Measurements from ENCODE around the gene HTD2.
A peak's percentile ranks its signal among the peaks of the same experiment; 100 is the strongest.

The HTD2 gene

DNA sequence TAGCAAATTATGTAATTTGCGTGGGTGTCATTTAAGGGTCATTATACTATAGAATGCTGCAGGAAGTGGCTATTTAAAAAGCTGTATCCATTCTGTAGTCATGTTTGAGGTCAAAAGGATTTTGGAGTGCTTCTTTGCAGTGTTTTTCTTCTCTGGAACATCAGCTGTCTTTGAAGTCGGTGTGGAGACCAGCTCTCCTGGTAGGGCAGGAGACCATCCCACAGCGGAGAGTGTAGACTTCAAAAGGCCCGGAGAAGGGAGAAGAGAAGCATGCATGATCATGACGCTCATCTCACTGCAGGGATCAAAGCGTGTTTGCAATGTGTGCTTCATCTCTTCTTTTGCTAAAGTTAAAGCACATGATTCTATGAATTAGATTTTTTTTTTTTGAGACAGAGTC lies 46.3 kb downstream of the HTD2 start:
- H3K36me3 ChIP-seq (ENCODE audit: control insufficient read depth in 5 of 5, insufficient read depth in 5 of 5, low read length in 5 of 5): no peaks in the 10 kb centered on the region
- H3K9ac ChIP-seq (ENCODE audit: low read length in 5 of 5): no peak overlapping the region
- H3K9me3 ChIP-seq (ENCODE audit: control insufficient read depth in 5 of 5, low read length in 5 of 5): no peaks in the 10 kb centered on the region
- no peaks in the 10 kb centered on the region for H3K27me3 ChIP-seq (ENCODE audit: control insufficient read depth in 5 of 5, insufficient read depth in 4 of 5, low read length in 5 of 5)
- H3K4me1 ChIP-seq (ENCODE audit: control insufficient read depth in 5 of 5, insufficient read depth in 5 of 5, low read length in 5 of 5): peaks cover 0 to 36% (median 20%) of the 10 kb centered on the region in 5 donors
- no peak overlapping the region for H3K4me3 ChIP-seq (ENCODE audit: low read depth in 1 of 5, low read length in 5 of 5)
- no peak overlapping the region for H3K27ac ChIP-seq (ENCODE audit: low read depth, low read length)

DNA sequence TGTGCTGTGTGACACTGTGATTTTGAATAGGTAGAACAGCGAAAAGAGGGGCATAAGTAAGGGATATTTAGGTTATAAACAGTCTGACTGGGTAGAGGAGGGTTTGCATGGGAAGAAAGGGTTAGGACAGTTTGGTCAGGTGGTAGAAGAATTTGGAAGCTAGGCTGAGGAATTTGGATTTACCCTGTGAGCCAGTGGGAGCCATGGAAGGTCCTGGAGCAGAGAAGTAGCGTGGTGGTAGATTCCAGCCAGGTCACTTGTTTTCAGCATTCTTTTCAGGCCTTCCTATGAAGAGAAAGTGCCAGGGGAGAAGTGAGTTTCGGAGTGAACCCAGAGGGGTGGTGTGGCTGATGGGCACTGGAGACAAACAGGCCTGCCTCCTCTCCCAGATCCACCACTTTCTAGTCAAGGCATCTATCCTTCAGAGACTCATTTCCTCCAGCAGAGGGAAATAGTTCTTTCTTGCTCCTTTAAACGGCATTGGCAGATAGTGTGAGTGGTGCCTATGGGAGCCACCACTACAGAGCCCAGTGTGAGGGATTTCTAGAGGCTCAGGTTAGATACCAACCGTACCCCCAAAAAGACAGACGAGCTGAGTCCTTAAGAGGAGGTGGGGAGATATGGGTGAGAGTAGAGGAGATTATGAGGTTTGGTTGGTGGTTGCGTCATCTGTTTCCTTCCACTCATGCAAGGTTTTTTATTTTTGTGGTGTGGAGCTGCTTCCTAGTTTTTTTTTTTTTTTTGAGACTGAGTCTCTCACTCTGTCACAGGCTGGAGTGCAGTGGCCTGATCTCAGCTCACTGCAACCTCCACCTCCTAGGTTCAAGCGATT lies 47.6 kb downstream of the HTD2 start:
- Histone ChIP-seq H3K27ac (ENCODE audit: low read depth, low read length) (no peak overlapping the region), H3K36me3 (ENCODE audit: control insufficient read depth in 5 of 5, insufficient read depth in 5 of 5, low read length in 5 of 5) (no peaks in the 10 kb centered on the region), H3K9me3 (ENCODE audit: control insufficient read depth in 5 of 5, low read length in 5 of 5) (no peaks in the 10 kb centered on the region), H3K4me3 (ENCODE audit: low read depth in 1 of 5, low read length in 5 of 5) (no peak overlapping the region), H3K27me3 (ENCODE audit: control insufficient read depth in 5 of 5, insufficient read depth in 4 of 5, low read length in 5 of 5) (no peaks in the 10 kb centered on the region), H3K9ac (ENCODE audit: low read length in 5 of 5) (no peak overlapping the region), H3K4me1 (ENCODE audit: control insufficient read depth in 5 of 5, insufficient read depth in 5 of 5, low read length in 5 of 5) (peaks cover 0 to 36% (median 20%) of the 10 kb centered on the region in 5 donors)

DNA sequence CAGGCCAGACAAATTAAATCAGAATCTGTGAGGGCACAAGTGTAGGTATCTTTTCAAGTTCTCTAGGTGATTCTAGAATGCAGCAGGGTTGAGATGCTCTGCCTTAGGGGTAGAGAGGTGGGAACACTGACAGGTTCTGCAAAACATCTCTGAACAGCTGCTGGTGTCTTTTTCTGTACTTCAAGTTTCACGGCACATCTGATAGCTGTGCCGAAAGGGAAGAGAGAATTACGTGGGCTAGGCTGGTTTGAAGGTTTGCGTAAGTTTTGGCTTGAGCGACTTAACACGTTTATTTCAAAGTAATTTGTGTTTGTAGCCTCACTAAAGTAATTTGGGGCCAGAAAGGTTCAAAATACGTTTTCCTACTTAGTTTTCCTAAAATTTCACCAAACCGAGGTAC lies 48.9 kb downstream of the HTD2 start:
- H3K36me3 ChIP-seq (ENCODE audit: control insufficient read depth in 5 of 5, insufficient read depth in 5 of 5, low read length in 5 of 5): no peaks in the 10 kb centered on the region
- peaks cover 0 to 30% (median 18%) of the 10 kb centered on the region in 5 donors for H3K4me1 ChIP-seq (ENCODE audit: control insufficient read depth in 5 of 5, insufficient read depth in 5 of 5, low read length in 5 of 5)
- H3K4me3 ChIP-seq (ENCODE audit: low read depth in 1 of 5, low read length in 5 of 5): no peak overlapping the region
- no peaks in the 10 kb centered on the region for H3K9me3 ChIP-seq (ENCODE audit: control insufficient read depth in 5 of 5, low read length in 5 of 5)
- H3K27ac ChIP-seq (ENCODE audit: low read depth, low read length): no peak overlapping the region
- H3K27me3 ChIP-seq (ENCODE audit: control insufficient read depth in 5 of 5, insufficient read depth in 4 of 5, low read length in 5 of 5): no peaks in the 10 kb centered on the region
- H3K9ac ChIP-seq (ENCODE audit: low read length in 5 of 5): no peak overlapping the region

DNA sequence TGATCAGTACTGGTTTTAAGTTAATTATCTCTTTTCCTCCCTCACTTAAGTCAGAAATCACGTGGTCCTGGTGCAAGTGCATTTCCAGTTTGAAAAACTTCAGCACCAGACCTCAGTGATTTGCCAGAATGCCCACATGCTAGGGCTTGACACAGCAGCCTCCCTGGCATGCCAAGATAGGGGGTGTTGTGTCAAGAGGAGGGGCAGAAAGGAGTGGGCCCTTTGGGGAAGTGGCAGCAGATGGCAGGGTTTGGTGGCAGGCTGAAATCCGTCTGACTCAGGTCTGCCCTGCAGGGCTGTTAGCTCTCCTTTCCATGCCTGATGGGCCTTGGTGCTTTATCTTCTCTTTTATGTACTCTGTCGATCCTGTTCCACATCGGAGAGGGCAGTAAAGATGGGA lies 49.7 kb downstream of the HTD2 start:
- Histone ChIP-seq H3K4me3 (ENCODE audit: low read depth in 1 of 5, low read length in 5 of 5) (no peak overlapping the region), H3K36me3 (ENCODE audit: control insufficient read depth in 5 of 5, insufficient read depth in 5 of 5, low read length in 5 of 5) (no peaks in the 10 kb centered on the region), H3K27me3 (ENCODE audit: control insufficient read depth in 5 of 5, insufficient read depth in 4 of 5, low read length in 5 of 5) (no peaks in the 10 kb centered on the region), H3K9ac (ENCODE audit: low read length in 5 of 5) (peak overlapping the region in 1 of 5 donors; percentile 40), H3K27ac (ENCODE audit: low read depth, low read length) (no peak overlapping the region), H3K9me3 (ENCODE audit: control insufficient read depth in 5 of 5, low read length in 5 of 5) (no peaks in the 10 kb centered on the region), H3K4me1 (ENCODE audit: control insufficient read depth in 5 of 5, insufficient read depth in 5 of 5, low read length in 5 of 5) (peaks cover 0 to 22% (median 11%) of the 10 kb centered on the region in 5 donors)

DNA sequence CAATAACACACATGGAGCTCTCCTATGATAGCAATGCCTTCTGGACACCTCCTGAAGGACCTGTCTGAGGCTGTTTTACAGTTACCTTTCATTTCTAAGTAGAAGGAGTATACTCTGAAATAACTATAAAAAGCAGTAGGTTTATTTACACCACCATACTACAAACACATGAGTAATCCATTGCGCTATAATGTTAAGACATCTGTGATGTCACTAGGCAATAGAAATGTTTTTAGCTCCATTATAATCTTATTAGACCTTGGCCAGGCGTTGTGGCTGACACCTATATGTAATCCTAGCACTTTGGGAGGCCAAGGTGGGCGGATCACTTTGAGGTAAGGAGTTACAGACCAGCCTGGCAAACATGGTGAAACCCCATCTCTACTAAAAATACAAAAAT lies 51.1 kb downstream of the HTD2 start:
- H3K36me3 ChIP-seq (ENCODE audit: control insufficient read depth in 5 of 5, insufficient read depth in 5 of 5, low read length in 5 of 5): no peaks in the 10 kb centered on the region
- H3K4me1 ChIP-seq (ENCODE audit: control insufficient read depth in 5 of 5, insufficient read depth in 5 of 5, low read length in 5 of 5): peaks cover 0 to 18% (median 11%) of the 10 kb centered on the region in 5 donors
- no peaks in the 10 kb centered on the region for H3K27me3 ChIP-seq (ENCODE audit: control insufficient read depth in 5 of 5, insufficient read depth in 4 of 5, low read length in 5 of 5)

DNA sequence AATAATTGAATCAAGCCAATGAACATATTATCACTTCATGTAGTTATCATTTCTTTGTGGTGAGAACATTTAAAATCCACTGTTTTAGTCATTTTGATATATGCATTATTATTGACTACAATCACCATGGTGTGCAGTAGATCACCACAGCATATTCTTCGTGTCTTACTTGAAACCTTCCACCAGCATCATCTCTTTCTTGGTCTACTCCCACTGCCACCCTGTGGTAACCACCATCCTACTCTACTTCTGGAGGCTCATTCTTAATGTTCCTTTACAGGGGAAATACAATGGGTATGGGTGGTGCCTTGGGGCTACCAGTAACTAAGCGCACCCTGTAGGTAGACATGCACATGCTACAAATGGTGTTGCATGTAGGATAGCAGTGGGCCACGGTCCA lies 51.8 kb downstream of the HTD2 start:
- Histone ChIP-seq H3K9ac (ENCODE audit: low read length in 5 of 5) (no peak overlapping the region), H3K4me1 (ENCODE audit: control insufficient read depth in 5 of 5, insufficient read depth in 5 of 5, low read length in 5 of 5) (peaks cover 0 to 18% (median 11%) of the 10 kb centered on the region in 5 donors), H3K9me3 (ENCODE audit: control insufficient read depth in 5 of 5, low read length in 5 of 5) (no peaks in the 10 kb centered on the region), H3K4me3 (ENCODE audit: low read depth in 1 of 5, low read length in 5 of 5) (no peak overlapping the region), H3K27ac (ENCODE audit: low read depth, low read length) (no peak overlapping the region), H3K27me3 (ENCODE audit: control insufficient read depth in 5 of 5, insufficient read depth in 4 of 5, low read length in 5 of 5) (no peaks in the 10 kb centered on the region), H3K36me3 (ENCODE audit: control insufficient read depth in 5 of 5, insufficient read depth in 5 of 5, low read length in 5 of 5) (no peaks in the 10 kb centered on the region)

More for the DNA sequence above, 51.1 kb downstream of the HTD2 start:
- Histone ChIP-seq H3K27ac (ENCODE audit: low read depth, low read length) (no peak overlapping the region), H3K9ac (ENCODE audit: low read length in 5 of 5) (no peak overlapping the region), H3K9me3 (ENCODE audit: control insufficient read depth in 5 of 5, low read length in 5 of 5) (no peaks in the 10 kb centered on the region), H3K4me3 (ENCODE audit: low read depth in 1 of 5, low read length in 5 of 5) (no peak overlapping the region)

DNA sequence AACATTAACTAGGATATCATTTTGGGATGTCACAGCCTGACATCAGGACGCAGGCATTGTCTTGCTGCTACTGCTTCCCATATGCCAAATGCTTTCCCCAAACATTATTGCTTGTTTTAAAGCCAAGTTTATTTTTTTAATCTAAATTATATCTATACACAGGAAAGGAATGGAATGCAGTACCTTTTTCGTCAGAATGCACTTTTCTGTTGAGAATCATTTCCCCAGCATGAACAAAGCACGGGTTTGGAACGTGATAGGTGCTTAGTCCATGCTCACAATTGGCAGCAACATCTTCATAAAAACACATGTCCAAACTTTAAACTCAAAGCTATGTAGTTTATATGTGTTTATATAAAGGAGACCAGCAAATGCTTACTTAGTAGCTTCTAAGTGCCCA lies 52.5 kb downstream of the HTD2 start:
- Histone ChIP-seq H3K4me3 (ENCODE audit: low read depth in 1 of 5, low read length in 5 of 5) (no peak overlapping the region), H3K4me1 (ENCODE audit: control insufficient read depth in 5 of 5, insufficient read depth in 5 of 5, low read length in 5 of 5) (peaks cover 0 to 18% (median 12%) of the 10 kb centered on the region in 5 donors), H3K27ac (ENCODE audit: low read depth, low read length) (no peak overlapping the region)

DNA sequence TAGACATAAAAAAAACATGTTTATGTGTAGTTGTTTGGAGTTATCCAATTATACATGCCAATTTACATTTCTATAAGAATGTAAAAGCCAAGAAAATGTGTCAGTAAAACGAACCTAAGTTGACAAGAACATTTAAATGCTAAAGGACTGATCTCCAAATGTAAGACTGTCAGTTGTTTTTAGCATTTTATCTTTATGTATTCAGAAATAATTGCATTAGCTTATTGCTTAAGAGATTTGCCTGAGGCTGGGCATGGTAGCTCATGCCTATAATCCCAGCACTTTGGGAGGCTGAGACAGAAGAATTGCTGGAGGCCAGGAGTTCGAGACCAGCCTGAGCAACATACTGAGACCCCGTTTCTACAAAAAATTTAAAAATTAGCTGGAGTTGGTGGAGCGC lies 53.3 kb downstream of the HTD2 start:
- Histone ChIP-seq H3K27me3 (ENCODE audit: control insufficient read depth in 5 of 5, insufficient read depth in 4 of 5, low read length in 5 of 5) (no peaks in the 10 kb centered on the region), H3K36me3 (ENCODE audit: control insufficient read depth in 5 of 5, insufficient read depth in 5 of 5, low read length in 5 of 5) (no peaks in the 10 kb centered on the region), H3K4me3 (ENCODE audit: low read depth in 1 of 5, low read length in 5 of 5) (no peak overlapping the region), H3K27ac (ENCODE audit: low read depth, low read length) (no peak overlapping the region), H3K9me3 (ENCODE audit: control insufficient read depth in 5 of 5, low read length in 5 of 5) (no peaks in the 10 kb centered on the region), H3K4me1 (ENCODE audit: control insufficient read depth in 5 of 5, insufficient read depth in 5 of 5, low read length in 5 of 5) (peaks cover 0 to 16% (median 8%) of the 10 kb centered on the region in 5 donors), H3K9ac (ENCODE audit: low read length in 5 of 5) (no peak overlapping the region)

More for the DNA sequence above, 52.5 kb downstream of the HTD2 start:
- Histone ChIP-seq H3K27me3 (ENCODE audit: control insufficient read depth in 5 of 5, insufficient read depth in 4 of 5, low read length in 5 of 5) (no peaks in the 10 kb centered on the region), H3K36me3 (ENCODE audit: control insufficient read depth in 5 of 5, insufficient read depth in 5 of 5, low read length in 5 of 5) (no peaks in the 10 kb centered on the region), H3K9ac (ENCODE audit: low read length in 5 of 5) (no peak overlapping the region), H3K9me3 (ENCODE audit: control insufficient read depth in 5 of 5, low read length in 5 of 5) (no peaks in the 10 kb centered on the region)

DNA sequence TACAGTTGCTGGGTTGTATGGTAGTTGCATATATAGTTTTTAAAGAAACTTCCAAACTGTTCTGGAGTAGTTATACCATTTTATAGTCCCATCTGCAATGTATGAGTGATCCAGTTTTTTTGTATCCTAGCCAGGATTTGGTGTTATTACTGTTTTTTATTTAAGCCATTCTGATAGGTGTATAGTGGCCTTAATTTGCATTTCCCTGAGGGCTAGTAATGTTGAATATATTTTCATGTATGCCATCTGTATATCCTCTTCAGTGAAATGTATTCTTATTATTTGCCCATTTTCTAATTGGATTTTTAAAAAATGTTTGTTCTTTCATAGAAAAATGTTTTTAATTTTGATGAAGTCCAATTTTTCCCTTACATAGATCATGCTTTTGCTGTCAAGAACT lies 55.5 kb downstream of the HTD2 start:
- H3K27me3 ChIP-seq (ENCODE audit: control insufficient read depth in 5 of 5, insufficient read depth in 4 of 5, low read length in 5 of 5): no peaks in the 10 kb centered on the region
- H3K27ac ChIP-seq (ENCODE audit: low read depth, low read length): no peak overlapping the region
- H3K4me1 ChIP-seq (ENCODE audit: control insufficient read depth in 5 of 5, insufficient read depth in 5 of 5, low read length in 5 of 5): peaks cover 0 to 6% (median 0%) of the 10 kb centered on the region in 5 donors
- no peak overlapping the region for H3K9ac ChIP-seq (ENCODE audit: low read length in 5 of 5)
- no peak overlapping the region for H3K4me3 ChIP-seq (ENCODE audit: low read depth in 1 of 5, low read length in 5 of 5)
- no peaks in the 10 kb centered on the region for H3K36me3 ChIP-seq (ENCODE audit: control insufficient read depth in 5 of 5, insufficient read depth in 5 of 5, low read length in 5 of 5)
- no peaks in the 10 kb centered on the region for H3K9me3 ChIP-seq (ENCODE audit: control insufficient read depth in 5 of 5, low read length in 5 of 5)

DNA sequence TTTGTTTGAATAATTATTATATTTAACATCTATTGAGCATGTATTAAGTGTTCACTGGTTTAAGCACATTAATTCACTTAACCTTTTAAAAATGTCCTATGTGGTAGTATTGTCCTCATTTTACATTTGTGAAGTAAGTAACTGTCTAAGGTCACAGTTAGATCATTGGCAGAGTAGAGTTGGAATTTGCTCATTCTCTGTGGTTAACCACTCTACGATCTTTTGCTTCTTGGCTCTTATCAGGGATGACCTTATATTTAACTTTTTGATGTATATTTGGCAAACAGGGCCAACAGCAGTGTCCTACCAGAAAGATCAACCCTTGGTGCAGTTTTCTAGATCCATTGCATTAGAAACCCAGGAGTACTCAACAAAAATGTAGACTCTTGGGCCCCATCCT lies 60.4 kb downstream of the HTD2 start:
- Histone ChIP-seq H3K36me3 (ENCODE audit: control insufficient read depth in 5 of 5, insufficient read depth in 5 of 5, low read length in 5 of 5) (peaks cover 4 to 9% (median 7%) of the 10 kb centered on the region in 5 donors), H3K4me1 (ENCODE audit: control insufficient read depth in 5 of 5, insufficient read depth in 5 of 5, low read length in 5 of 5) (peaks cover 0 to 6% (median 0%) of the 10 kb centered on the region in 5 donors), H3K9me3 (ENCODE audit: control insufficient read depth in 5 of 5, low read length in 5 of 5) (no peaks in the 10 kb centered on the region)

More for the DNA sequence above, 60.4 kb downstream of the HTD2 start:
- Histone ChIP-seq H3K4me3 (ENCODE audit: low read depth in 1 of 5, low read length in 5 of 5) (no peak overlapping the region), H3K27me3 (ENCODE audit: control insufficient read depth in 5 of 5, insufficient read depth in 4 of 5, low read length in 5 of 5) (no peaks in the 10 kb centered on the region), H3K27ac (ENCODE audit: low read depth, low read length) (no peak overlapping the region), H3K9ac (ENCODE audit: low read length in 5 of 5) (no peak overlapping the region)

All from subcutaneous abdominal adipose tissue (tissue), 5 donors.